D721Med (cell line): ENCODE data around the gene STMN3.
"Not testable (repeated sequence)": the region's sequence is repeated elsewhere in the genome, so short reads cannot be mapped to it uniquely, and the experiment has no call there.

Source experiments
- DNase-seq: peaks from one replicate; pipeline ENCODE4 v3.0.0; 2011; ENCODE audit warnings: low spot score; ENCODE audit not compliant: insufficient read length
- FAIRE-seq: peaks from 2 replicates; lab custom pipeline; 2011; peaks lifted over from hg19 to GRCh38; lab: Jason Lieb, UNC
- CTCF ChIP-seq: IDR thresholded peaks from 2 replicates; pipeline ENCODE4 v1.5.1; 2012; ENCODE audit warnings: mild to moderate bottlenecking, control low read depth; ENCODE audit not compliant: insufficient read depth; ENCODE audit errors: missing control alignments

The STMN3 gene

DNA sequence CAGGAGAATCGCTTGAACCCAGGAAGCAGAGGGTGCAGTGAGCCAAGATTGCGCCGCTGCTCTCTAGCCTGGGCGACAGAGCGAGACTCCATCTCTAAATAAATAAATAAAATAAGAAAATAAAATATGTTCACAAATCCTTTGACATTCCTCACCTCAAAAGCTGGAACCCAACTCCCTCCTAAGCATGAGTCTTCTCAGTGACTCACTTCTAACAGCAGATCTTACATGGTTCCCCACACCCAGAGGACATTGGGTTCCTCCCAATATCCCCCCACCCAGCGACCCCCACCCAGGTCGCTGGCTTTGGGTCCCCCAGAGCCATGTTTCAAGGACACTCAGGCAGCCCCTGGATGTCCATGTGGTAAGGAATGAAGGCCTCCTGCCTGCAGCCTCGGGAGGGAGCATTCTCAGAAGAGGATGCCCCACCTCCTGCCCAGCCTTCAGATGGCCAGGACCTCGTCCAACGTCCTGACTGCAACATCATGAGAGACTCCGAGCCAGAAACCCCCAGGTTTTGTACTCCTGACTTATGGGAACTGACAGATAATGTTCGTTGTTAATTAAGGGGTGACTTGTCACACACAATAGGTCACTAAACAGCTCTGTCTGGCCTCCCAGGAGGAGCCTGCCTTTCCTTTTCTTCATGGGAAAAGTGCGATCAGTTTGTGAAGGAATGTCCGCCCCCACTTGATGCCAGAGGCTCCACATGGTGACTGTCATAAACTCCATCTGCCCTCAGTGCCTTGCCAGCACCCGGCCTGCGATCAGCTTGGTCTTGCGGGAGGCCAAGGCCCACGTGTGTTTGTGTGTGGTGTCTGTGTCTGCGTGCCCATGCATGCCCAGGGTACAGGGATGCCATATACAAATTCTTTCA, 16.2 kb downstream of the STMN3 start:
- FAIRE-seq: no peak
- no peak for TF ChIP-seq CTCF

DNA sequence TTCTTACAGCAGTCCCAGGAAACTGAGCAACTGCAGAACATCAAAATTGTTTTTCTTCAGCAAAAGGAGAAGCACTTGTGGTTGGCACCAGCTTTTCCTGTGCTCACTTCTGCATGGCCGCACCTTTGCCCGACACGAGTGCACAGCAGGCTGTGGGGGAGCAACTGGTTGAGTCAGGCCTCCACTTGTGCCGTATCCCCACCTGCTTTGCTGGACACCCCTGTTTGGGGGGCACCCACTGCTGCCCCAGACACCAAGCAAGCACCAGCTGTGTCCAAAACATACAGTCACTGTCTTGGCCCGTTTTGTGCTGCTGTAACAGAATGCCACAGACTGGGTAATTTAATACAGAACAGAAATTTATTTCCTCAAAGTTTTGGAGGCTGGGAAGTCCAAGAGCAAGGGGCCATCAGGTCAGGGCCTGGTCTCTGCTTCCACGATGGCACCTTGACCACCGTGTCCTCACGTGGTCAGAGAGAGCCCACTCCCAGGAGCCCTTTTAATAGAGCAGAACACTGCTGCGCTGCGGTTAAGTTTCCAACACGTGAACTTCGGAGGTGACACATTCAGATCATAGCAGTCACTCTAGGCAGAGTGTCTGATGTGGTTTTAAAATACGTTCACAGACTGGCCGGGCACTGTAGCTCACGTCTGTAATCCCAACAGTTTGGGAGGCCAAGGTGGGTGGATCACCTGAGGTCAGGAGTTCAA, 17.6 kb downstream of the STMN3 start:
- no peak for FAIRE-seq
- no peak for TF ChIP-seq CTCF

More for the DNA sequence above, 16.2 kb downstream of the STMN3 start:
- no peak for DNase-seq

DNA sequence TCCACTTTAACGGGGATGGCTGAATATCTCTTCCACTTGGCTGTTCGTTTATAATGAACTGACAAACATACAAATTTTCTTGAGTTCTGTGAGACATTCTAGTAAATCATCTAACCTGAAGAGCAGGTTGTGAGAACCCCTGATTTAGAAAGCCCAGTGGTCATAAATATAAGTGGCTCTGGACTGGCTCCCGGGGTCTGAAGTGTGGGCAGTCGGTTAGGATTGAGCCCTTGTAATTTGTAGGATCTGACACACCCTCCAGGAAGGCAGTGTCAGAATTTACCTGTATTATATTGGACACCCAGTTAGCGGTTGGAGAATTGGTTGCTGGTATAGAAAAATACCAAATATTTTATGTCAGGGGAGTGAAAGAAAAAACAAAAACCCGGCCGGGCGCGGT, 19.5 kb downstream of the STMN3 start:
- DNase-seq: no peak
- TF ChIP-seq CTCF: no peak
- no peak for FAIRE-seq

More for the DNA sequence above, 17.6 kb downstream of the STMN3 start:
- DNase-seq: no peak

- DNase-seq, FAIRE-seq: not testable (repeated sequence)
Measured at GRCh38 chr20:63631426-63631825, 21.8 kb downstream of the STMN3 start.

GRCh38 chr20:63630956-63631355, 22.3 kb downstream of the STMN3 start:
- DNase-seq, FAIRE-seq: not testable (repeated sequence)

- DNase-seq (no peak), FAIRE-seq (no peak)
- TF ChIP-seq CTCF: no peak
Measured at GRCh38 chr20:63628246-63628975, 24.8 kb downstream of the STMN3 start.

GRCh38 chr20:63627751-63628245, 25.4 kb downstream of the STMN3 start:
- no peak for FAIRE-seq
- TF ChIP-seq CTCF: no peak
- DNase-seq: no peak
